HepG2 (cell line): ENCODE results near the gene IKZF3. TPM values are rescaled to one million over a fixed set of nuclear protein-coding genes. Genes with fewer than 3 reads are reported as not detected.

ENCODE experiments used
- AGO2 ChIP-seq: fragments of 200-400 bp; formaldehyde crosslinking; optimal IDR thresholded peaks from 2 replicates; pipeline ENCODE3; 2017; ENCODE audit warnings: mild to moderate bottlenecking, low read depth, low read length, moderate library complexity
- ESRRA ChIP-seq: sonication (generic); formaldehyde crosslinking; IDR thresholded peaks from 2 replicates; pipeline ENCODE4 v1.5.1; 2020; ENCODE audit warnings: mild to moderate bottlenecking, low read depth, missing genetic modification reagents
- ETV6 ChIP-seq: sonication (generic); formaldehyde crosslinking; conservative IDR thresholded peaks from 2 replicates; pipeline ENCODE4 v1.4.0; 2020; ENCODE audit warnings: missing genetic modification reagents
- IKZF1 ChIP-seq: fragments of 450-650 bp; IDR thresholded peaks from 2 replicates; pipeline ENCODE4 v1.7.1; 2016
- ISX ChIP-seq: sonication (generic); formaldehyde crosslinking; conservative IDR thresholded peaks from 2 replicates; pipeline ENCODE4 v1.5.0; 2020; ENCODE audit warnings: missing genetic modification reagents
- KDM1A ChIP-seq: IDR thresholded peaks from 2 replicates; pipeline ENCODE4 v1.6.1; 2016; ENCODE audit warnings: missing compliant biosample characterization
- MIXL1 ChIP-seq: IDR thresholded peaks from 2 replicates; pipeline ENCODE4 v1.6.1; 2016
- NAIF1 ChIP-seq: sonication (generic); formaldehyde crosslinking; IDR thresholded peaks from 2 replicates; pipeline ENCODE4 v1.5.0; 2020; ENCODE audit warnings: mild to moderate bottlenecking, missing genetic modification reagents, borderline replicate concordance
- NR2F6 ChIP-seq, 2 experiments: IDR thresholded peaks; 2 replicates each; pipeline ENCODE4 v1.6.1; 2016; ENCODE audit warnings: antibody characterized with exemption in 1 of 2, mild to moderate bottlenecking in 1 of 2
- ZEB1 ChIP-seq: IDR thresholded peaks from 2 replicates; pipeline ENCODE4 v1.6.1; 2012; ENCODE audit warnings: mild to moderate bottlenecking, low read depth, inconsistent platforms; ENCODE audit not compliant: insufficient replicate concordance
- ZFP1 ChIP-seq: IDR thresholded peaks from 2 replicates; pipeline ENCODE4 v1.6.1; 2016
- ZMYM4 ChIP-seq: sonication (generic); formaldehyde crosslinking; IDR thresholded peaks from 2 replicates; pipeline ENCODE4 v1.8.1; 2023; ENCODE audit warnings: mild to moderate bottlenecking, missing genetic modification reagents
- ZNF850 ChIP-seq: sonication (generic); formaldehyde crosslinking; conservative IDR thresholded peaks from 2 replicates; pipeline ENCODE4 v1.9.0; 2021; ENCODE audit warnings: mild to moderate bottlenecking, missing genetic modification reagents
- polyA plus RNA-seq, 8 experiments: library from polyadenylated mRNA; depleted of rRNA in 3 of 8; stranded (reverse) in 7 of 8; unstranded in 1 of 8; fragments of >200 nt; fragmentation: Illumina TruSeq in 4 of 8; extraction: Trizol in 4 of 8; gene quantifications; 2 replicates each; pipeline versions ENCODE4 v1.2.1 to v1.2.3, GENCODE V29; 2011 to 2016; ENCODE audit warnings: low read depth in 4 of 8, missing spikeins in 1 of 8, mixed read lengths in 1 of 8; ENCODE audit not compliant: insufficient read depth in 1 of 8
- total RNA-seq, 5 experiments: library from RNA; depleted of rRNA; stranded (reverse); fragments of >200 nt; fragmentation: Illumina TruSeq; extraction: Trizol; gene quantifications; 2 replicates each; pipeline ENCODE4 v1.2.3, GENCODE V29; 2016; ENCODE audit warnings: low read depth in 1 of 5
- TF ChIP-seq, protein P1 (sequence below): sonication (generic); formaldehyde crosslinking; IDR thresholded peaks from 2 replicates; pipeline ENCODE4 v1.5.1; 2020; ENCODE audit warnings: mild to moderate bottlenecking, missing genetic modification reagents, borderline replicate concordance
- TF ChIP-seq, protein P2 (sequence below): sonication (generic); formaldehyde crosslinking; IDR thresholded peaks from 2 replicates; pipeline ENCODE4 v1.4.0; 2020; ENCODE audit warnings: missing genetic modification reagents, borderline replicate concordance
- TF ChIP-seq, protein P3 (sequence below): sonication (generic); formaldehyde crosslinking; IDR thresholded peaks from 2 replicates; pipeline ENCODE4 v1.5.0; 2020; ENCODE audit warnings: missing genetic modification reagents
- TF ChIP-seq, protein P4 (sequence below): sonication (generic); formaldehyde crosslinking; IDR thresholded peaks from 2 replicates; pipeline ENCODE4 v1.5.0; 2020; ENCODE audit warnings: mild to moderate bottlenecking, missing genetic modification reagents
- TF ChIP-seq, protein P5 (sequence below): sonication (generic); formaldehyde crosslinking; conservative IDR thresholded peaks from 2 replicates; pipeline ENCODE4 v1.8.0; 2022; ENCODE audit warnings: mild to moderate bottlenecking, moderate library complexity, missing genetic modification reagents

Gene IKZF3
- total and polyA plus RNA-seq, 2 of the 13 experiments (the other 11 are each of a cell fraction or from before 2014, with no cell fraction given): not detected

DNA sequence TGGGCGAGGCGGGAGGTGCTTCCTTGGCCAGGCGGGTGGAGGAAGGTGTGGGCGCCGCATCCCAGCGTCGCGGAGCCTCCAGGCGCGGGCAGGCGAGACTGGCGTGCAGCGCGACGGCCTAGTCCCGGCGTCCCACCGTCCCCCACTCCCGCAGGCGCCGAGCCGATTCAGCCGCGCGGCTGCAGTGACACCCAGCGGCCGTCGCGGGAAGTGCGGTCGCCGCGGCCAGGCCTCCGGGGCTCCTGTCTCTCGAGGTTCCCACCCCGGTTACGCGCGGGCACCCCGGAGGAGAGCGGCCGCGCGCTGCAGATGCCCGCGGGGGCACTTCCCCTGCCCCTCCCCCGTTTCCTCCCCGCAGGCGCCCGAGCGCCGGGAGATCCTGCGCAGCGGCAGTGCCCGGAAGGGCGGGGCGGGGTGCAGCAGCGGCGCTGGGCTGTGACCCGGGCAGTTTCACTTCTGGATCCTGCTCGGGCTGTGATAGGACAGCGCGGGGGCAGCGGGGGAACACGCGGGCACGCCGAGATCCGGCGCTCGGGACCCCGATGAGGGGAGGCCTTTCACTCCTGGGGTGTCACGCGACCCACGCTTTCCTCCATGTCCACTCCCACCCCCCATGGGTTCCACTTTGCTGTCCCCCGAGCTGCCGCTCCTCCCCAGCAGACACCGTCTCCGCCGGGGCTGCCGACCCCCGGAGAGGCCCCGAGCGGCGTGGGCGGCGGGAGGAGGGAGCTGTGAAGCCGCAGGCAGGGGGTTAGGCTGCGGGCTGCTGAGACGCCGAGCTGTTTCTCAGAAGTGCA lies 109.8 kb downstream of the IKZF3 start (continued):
- TF ChIP-seq, protein P1, sequence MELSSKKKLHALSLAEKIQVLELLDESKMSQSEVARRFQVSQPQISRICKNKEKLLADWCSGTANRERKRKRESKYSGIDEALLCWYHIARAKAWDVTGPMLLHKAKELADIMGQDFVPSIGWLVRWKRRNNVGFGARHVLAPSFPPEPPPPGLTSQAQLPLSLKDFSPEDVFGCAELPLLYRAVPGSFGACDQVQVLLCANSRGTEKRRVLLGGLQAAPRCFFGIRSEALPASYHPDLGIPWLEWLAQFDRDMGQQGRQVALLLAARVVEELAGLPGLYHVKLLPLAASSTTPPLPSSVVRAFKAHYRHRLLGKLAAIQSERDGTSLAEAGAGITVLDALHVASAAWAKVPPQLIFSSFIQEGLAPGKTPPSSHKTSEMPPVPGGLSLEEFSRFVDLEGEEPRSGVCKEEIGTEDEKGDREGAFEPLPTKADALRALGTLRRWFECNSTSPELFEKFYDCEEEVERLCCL (CRISPR knock-in tag): peak; percentile 28; the same call in 1 of the 2 replicates
- TF ChIP-seq ZNF850 (CRISPR knock-in tag) (peak; percentile 93; the same call in 1 of the 2 replicates), ETV6 (CRISPR knock-in tag) (no peak; the same call in none of the 2 replicates), ZMYM4 (peak; percentile 80), IKZF1 (no peak), MIXL1 (CRISPR knock-in tag) (peak; percentile 71), KDM1A (peak; percentile 10; the same call in 1 of the 2 replicates), ZEB1 (peak; percentile 22), NAIF1 (CRISPR knock-in tag) (0 out of 2 replicates have a peak, but pooled peaks have one; percentile 45), NR2F6 (IDR thresholded peaks at IDR 0.05) (no peak), NR2F6 (CRISPR knock-in tag; IDR thresholded peaks at IDR 0.05) (peak; percentile 73), ISX (CRISPR knock-in tag) (peak; percentile 93), ZFP1 (CRISPR knock-in tag) (no peak), ESRRA (CRISPR knock-in tag) (peak; percentile 78), AGO2 (peak; percentile 65)
- TF ChIP-seq, protein P2, sequence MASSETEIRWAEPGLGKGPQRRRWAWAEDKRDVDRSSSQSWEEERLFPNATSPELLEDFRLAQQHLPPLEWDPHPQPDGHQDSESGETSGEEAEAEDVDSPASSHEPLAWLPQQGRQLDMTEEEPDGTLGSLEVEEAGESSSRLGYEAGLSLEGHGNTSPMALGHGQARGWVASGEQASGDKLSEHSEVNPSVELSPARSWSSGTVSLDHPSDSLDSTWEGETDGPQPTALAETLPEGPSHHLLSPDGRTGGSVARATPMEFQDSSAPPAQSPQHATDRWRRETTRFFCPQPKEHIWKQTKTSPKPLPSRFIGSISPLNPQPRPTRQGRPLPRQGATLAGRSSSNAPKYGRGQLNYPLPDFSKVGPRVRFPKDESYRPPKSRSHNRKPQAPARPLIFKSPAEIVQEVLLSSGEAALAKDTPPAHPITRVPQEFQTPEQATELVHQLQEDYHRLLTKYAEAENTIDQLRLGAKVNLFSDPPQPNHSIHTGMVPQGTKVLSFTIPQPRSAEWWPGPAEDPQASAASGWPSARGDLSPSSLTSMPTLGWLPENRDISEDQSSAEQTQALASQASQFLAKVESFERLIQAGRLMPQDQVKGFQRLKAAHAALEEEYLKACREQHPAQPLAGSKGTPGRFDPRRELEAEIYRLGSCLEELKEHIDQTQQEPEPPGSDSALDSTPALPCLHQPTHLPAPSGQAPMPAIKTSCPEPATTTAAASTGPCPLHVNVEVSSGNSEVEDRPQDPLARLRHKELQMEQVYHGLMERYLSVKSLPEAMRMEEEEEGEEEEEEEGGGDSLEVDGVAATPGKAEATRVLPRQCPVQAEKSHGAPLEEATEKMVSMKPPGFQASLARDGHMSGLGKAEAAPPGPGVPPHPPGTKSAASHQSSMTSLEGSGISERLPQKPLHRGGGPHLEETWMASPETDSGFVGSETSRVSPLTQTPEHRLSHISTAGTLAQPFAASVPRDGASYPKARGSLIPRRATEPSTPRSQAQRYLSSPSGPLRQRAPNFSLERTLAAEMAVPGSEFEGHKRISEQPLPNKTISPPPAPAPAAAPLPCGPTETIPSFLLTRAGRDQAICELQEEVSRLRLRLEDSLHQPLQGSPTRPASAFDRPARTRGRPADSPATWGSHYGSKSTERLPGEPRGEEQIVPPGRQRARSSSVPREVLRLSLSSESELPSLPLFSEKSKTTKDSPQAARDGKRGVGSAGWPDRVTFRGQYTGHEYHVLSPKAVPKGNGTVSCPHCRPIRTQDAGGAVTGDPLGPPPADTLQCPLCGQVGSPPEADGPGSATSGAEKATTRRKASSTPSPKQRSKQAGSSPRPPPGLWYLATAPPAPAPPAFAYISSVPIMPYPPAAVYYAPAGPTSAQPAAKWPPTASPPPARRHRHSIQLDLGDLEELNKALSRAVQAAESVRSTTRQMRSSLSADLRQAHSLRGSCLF (CRISPR knock-in tag): no peak; the same call in none of the 2 replicates
- TF ChIP-seq, protein P3, sequence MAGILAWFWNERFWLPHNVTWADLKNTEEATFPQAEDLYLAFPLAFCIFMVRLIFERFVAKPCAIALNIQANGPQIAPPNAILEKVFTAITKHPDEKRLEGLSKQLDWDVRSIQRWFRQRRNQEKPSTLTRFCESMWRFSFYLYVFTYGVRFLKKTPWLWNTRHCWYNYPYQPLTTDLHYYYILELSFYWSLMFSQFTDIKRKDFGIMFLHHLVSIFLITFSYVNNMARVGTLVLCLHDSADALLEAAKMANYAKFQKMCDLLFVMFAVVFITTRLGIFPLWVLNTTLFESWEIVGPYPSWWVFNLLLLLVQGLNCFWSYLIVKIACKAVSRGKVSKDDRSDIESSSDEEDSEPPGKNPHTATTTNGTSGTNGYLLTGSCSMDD (CRISPR knock-in tag): peak; percentile 88
- TF ChIP-seq, protein P4, sequence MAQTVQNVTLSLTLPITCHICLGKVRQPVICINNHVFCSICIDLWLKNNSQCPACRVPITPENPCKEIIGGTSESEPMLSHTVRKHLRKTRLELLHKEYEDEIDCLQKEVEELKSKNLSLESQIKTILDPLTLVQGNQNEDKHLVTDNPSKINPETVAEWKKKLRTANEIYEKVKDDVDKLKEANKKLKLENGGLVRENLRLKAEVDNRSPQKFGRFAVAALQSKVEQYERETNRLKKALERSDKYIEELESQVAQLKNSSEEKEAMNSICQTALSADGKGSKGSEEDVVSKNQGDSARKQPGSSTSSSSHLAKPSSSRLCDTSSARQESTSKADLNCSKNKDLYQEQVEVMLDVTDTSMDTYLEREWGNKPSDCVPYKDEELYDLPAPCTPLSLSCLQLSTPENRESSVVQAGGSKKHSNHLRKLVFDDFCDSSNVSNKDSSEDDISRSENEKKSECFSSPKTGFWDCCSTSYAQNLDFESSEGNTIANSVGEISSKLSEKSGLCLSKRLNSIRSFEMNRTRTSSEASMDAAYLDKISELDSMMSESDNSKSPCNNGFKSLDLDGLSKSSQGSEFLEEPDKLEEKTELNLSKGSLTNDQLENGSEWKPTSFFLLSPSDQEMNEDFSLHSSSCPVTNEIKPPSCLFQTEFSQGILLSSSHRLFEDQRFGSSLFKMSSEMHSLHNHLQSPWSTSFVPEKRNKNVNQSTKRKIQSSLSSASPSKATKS (CRISPR knock-in tag): no peak
- TF ChIP-seq, protein P5, sequence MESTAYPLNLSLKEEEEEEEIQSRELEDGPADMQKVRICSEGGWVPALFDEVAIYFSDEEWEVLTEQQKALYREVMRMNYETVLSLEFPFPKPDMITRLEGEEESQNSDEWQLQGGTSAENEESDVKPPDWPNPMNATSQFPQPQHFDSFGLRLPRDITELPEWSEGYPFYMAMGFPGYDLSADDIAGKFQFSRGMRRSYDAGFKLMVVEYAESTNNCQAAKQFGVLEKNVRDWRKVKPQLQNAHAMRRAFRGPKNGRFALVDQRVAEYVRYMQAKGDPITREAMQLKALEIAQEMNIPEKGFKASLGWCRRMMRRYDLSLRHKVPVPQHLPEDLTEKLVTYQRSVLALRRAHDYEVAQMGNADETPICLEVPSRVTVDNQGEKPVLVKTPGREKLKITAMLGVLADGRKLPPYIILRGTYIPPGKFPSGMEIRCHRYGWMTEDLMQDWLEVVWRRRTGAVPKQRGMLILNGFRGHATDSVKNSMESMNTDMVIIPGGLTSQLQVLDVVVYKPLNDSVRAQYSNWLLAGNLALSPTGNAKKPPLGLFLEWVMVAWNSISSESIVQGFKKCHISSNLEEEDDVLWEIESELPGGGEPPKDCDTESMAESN (CRISPR knock-in tag): peak; percentile 83
